Endometrial microvascular endothelial cells (primary cell): ENCODE measurements around the gene SYCE3. TPM values are rescaled to one million over a fixed set of nuclear protein-coding genes. Genes with fewer than 3 reads are reported as not detected.
"Not testable (repeated sequence)": the region's sequence is repeated elsewhere in the genome, so short reads cannot be mapped to it uniquely, and the experiment has no call there.

ENCODE experiments used
- in situ Hi-C: cut with HindIII; loops from 2 replicates; pipeline ENCODE4 v1.10.0; 2017; ENCODE audit warnings: low sequenced_read_pairs, low pct_unique_long_range_greater_than_20kb; ENCODE audit errors: inconsistent ontology term
- total RNA-seq: library from RNA; depleted of rRNA; stranded (reverse); fragments of >200 nt; gene quantifications from one replicate; pipeline ENCODE4 v1.2.3, GENCODE V29; 2015; ENCODE audit errors: inconsistent ontology term

Gene SYCE3
- total RNA-seq, 1 donor from 2014 or later = not detected

DNA sequence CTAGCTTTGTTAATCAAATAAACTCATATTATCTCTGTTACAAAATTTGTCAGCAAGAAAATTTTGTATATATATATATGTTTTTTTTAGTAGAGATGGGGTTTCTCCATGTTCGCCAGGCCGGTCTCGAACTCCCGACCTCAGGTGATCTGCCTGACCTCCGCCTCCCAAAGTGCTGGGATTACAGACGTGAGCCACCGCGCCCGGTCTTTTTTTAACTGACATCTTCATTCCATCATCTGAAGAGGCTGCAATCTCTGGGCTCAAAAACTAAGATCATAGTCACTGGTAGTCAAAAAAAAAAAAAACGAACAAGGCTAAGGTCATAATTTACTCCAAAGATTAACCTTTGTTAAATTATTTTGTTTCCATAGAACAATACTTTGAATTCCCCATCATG lies 22.3 kb downstream of the SYCE3 start:
- in situ Hi-C loops = no loop called here

DNA sequence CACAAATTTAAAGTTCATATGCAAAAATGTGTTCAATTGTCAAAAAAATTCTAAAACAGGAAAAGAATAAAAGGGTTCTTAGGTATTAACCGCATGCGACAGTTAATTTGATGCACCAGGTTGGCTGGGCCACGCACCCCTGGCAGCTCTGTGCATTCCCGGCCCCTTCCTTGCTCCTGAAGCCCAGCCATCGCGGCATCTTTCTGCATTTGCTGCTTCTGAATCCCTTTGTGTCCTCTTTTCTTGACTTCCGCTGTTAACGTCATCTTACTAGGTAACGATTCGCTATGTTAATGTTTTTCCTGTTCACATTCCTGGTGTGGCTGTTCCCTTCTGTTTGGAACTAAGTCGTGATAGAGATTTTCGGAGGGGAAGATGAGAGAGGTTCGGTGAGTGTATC lies 25.0 kb downstream of the SYCE3 start:
- in situ Hi-C loops = no loop called here

DNA sequence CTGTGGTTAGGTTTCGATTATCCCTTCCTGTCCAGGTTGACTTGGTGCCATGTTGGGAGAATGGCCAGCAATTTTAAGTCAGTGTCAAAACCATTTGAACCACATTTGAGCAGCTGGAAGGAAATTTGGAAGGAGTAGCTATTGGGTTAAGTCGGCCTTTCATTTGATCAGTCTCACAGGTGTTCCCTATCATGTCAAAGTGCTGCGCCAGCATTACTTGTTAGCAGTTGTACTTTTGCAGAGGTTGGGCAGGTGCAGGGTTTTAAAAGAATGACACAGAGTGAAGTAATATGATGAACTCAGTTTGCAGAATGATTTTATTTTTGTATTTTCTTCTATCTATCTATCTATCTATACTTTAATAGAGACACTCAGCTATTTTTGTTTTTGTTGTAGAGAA lies 26.5 kb downstream of the SYCE3 start:
- in situ Hi-C loops = no loop called here

DNA sequence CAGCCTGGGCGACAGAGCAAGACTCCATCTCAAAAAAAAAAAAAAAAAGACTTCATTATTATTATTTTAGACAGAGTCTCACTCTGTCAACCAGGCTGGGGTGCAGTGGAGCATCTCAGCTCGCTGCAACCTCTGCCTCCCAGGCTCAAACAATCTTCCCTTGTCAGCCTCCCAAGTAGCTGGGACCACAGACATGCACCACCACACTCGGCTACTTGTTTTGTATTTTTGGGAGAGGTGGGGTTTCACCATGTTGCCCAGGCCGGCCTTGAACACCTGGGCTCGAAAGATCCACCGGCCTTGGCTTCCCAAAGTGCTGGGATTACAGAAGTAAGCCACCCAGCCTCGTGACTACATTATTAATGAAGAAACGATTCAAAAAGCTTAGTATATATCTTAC lies 27.6 kb downstream of the SYCE3 start:
- in situ Hi-C loops = no loop called here

- in situ Hi-C loops = not testable (repeated sequence)
These were observed 28.6 kb downstream of the SYCE3 start for GRCh38 chr22:50533856-50534711.

GRCh38 chr22:50532824-50533796 lies 29.6 kb downstream of the SYCE3 start:
- in situ Hi-C loops = no loop called here

DNA sequence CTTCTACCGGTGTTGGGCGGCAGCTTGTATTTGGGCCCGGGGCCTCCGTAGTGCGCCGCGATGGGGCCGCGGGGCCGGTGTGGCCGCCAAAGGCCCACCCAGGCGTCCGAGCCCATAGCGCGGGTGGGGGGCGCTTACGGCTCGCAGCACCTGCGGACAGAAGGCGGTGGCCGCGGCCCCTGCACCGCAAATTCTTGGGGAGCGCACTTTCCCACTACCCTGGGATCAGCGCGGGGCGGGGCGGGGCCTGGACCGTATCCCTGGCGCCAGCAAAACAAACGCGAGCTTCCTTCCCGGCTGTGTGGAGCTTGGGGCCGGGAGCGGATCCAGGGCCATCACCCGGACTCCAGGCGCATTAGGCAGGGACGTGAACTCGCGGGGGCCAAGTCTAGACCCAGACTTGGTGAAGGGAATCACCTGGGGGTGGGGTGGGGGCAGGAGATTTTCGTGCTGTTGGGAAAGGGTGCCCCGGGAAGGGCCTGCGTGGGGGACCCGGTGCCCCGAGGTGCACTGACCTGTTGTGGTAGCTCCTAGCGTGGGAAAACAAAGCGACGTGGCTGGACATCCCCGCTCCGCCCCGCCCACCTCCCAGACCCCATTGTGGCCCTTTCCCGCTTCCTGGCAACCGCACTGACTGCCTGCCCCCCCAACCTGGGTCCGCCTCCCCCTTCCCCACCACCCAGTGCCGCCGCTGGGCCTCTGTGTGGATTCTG lies 30.6 kb downstream of the SYCE3 start:
- in situ Hi-C loops = no loop called here

- in situ Hi-C loops = no loop called here
These were observed 31.2 kb downstream of the SYCE3 start for GRCh38 chr22:50531546-50531961.

GRCh38 chr22:50530877-50531545 lies 31.7 kb downstream of the SYCE3 start:
- in situ Hi-C loops = no loop called here

DNA sequence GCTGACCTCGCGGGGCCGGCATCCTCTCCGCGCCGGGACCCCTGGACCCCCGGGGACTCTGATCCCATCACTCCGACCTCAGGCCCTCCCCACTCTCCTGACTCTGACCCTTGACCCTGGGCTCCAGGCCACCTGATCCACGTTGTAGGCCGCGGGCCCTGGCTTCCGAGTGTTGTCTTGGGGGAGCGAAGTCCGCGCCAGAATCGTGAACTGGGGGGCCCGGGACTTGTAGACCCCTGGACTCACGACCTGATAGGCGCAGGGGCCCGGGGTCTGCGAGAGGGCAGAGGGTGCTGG lies 32.2 kb downstream of the SYCE3 start:
- in situ Hi-C loops = no loop called here

GRCh38 chr22:50529897-50530579 lies 32.7 kb downstream of the SYCE3 start, which contains the start of gene TYMP:
Gene TYMP, minus strand, starts transcription at chr22:50530012. Its CDS starts 303 bp downstream, at chr22:50529709.
- in situ Hi-C loops = no loop called here

DNA sequence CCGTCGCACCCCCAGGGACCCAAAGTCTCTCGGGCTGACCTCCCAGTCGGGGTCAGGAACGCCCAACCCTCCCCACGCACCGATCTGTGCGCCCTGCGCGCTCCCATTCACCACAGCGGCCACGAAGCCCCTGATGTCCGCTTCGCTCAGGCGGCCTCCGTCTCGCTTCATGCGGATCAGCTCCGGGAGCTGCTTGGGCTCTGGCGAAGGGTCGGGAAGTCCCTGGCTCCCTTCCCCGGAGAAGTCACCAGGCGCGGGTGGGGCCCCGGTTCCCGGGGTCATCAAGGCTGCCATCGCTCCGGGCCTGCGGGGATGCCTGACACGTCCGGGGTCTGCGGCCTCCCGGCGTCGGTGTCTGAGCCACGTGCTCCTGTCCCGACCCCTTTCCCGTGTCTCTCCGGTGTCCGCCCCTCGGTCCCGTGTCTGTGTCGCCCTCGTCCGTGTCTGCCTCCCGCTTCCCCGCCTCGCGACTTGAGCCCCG lies 33.3 kb downstream of the SYCE3 start:
- in situ Hi-C loops = no loop called here

- in situ Hi-C loops = no loop called here
These were observed 33.9 kb downstream of the SYCE3 start for GRCh38 chr22:50528682-50529415.

DNA sequence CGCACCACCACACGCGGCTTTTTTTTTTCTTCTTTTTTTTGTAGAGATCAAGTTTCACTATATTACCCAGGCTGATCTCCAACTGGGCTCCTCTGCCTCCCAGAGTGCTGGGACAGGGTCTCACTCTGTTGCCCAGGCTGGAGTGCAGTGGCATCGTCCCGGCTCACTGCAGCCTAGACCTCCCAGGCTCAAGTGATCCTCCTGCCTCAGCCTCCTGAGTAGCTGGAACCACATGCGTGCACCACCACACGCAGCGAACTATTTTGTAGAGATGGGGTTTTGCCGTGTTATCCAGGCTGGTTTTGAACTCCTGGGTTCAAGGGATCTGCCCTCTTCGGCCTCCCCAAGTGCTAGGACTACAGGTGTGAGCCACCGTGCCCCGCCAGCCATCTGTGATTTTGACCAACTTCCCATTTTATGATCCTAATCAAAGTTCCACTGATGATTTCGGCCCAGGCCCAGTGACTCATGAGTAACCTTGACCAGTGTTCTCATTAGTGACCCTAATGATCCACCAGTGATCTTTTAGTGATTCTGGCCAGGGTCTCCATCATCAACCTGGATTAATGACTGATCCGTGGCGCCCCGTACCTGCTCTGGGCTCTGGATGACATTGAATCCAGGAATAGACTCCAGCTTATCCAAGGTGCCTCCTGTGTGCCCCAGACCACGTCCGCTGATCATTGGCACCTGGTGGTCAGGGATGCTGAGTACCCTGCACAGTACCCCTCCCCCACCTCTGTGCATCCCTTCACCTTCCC lies 34.6 kb downstream of the SYCE3 start:
- in situ Hi-C loops = no loop called here

DNA sequence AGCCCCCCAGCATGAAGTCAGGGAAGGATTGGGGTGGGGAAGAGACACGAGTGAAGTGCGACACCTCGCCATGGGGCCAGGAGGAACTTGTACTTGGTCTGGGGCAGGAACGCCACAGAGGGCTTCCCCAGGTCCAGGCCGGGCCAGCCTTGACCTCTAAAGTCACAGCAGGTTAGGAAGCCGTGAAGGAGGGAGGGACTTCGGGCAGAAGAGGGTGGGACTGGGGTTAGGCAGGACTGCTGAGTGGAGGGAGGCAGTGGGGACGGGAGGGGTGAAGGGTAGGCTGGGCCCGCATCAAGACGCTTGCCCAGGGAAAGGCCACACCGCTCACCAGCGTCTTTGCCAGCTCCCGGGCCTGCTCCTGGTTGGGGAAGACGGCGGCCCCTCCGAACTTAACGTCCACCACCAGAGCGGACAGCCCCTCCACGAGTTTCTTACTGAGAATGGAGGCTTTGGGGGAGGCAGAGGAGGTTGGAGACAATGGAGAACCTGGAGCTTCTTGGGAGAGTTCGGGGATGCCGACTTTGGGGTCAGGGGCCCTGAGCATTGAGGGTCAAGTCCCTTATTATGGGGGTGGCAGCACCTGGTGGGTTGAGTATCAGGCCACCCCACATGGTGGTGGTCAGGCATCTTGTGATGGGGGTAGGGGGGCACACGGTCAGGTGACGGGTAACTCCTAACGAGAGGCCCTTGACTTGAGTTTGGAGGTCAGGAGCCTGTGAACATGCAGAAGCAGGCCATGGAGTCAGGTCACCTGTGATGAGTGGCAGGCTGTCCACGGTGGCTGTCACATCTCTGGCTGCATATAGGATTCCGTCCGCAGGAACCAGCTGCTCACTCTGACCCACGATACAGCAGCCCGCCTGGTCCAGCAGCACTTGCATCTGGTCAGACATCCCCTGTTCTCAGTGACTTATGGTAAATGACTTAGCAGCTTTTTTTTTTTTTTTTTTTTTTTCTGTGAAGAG lies 35.6 kb downstream of the SYCE3 start:
- in situ Hi-C loops = no loop called here
